Measurements from ENCODE around the gene BDKRB1. TPM values are rescaled to one million over a fixed set of nuclear protein-coding genes. Genes with fewer than 3 reads are reported as not detected.

The BDKRB1 gene
- polyA plus RNA-seq, 3 donors: not detected

- no peak overlapping the region for H3K27ac ChIP-seq (ENCODE audit: low read depth in 1 of 2, low read length in 2 of 2)
- H3K9ac ChIP-seq (ENCODE audit: insufficient read depth, low read length, poor library complexity, severe bottlenecking): no peak overlapping the region
- no peak overlapping the region for H3K27ac Mint-ChIP-seq
- no peak overlapping the region for H3K4me3 ChIP-seq (replicated peaks in 1 of 3; ENCODE audit: low read depth in 2 of 3, low read length in 3 of 3)
- peaks cover 0 to 7% (median 5%) of the 10 kb centered on the region in 3 donors for H3K27me3 Mint-ChIP-seq (ENCODE audit: low read depth in 3 of 3)
- intact Hi-C loops (cut with micrococcal nuclease): no loop called here
- peaks cover 4 to 11% (median 8%) of the 10 kb centered on the region in 7 donors for H3K9me3 Mint-ChIP-seq
- H3K9me3 ChIP-seq (replicated peaks in 1 of 2; ENCODE audit: control insufficient read depth in 1 of 2, insufficient read depth in 1 of 2, low read length in 2 of 2): peaks cover 0 to 10% of the 10 kb centered on the region in 2 donors
- DNase-seq: no peak
- H3K36me3 Mint-ChIP-seq: no peaks in the 10 kb centered on the region
- H3K79me2 ChIP-seq (ENCODE audit: insufficient read depth, low read length): no peaks in the 10 kb centered on the region
- no peaks in the 10 kb centered on the region for H3K4me1 ChIP-seq (ENCODE audit: control insufficient read depth in 1 of 2, insufficient read depth in 2 of 2, low read length in 2 of 2)
- no peak overlapping the region for H2AFZ ChIP-seq (ENCODE audit: insufficient read depth, low read depth, low read length, poor library complexity, severe bottlenecking)
- H3K4me1 Mint-ChIP-seq: no peaks in the 10 kb centered on the region
- no peak for TF ChIP-seq CTCF (IDR thresholded peaks at IDR 0.05)
- H3K27me3 ChIP-seq (ENCODE audit: control insufficient read depth in 2 of 2, insufficient read depth in 2 of 2, low read length in 2 of 2): no peaks in the 10 kb centered on the region
- H4K20me1 ChIP-seq (ENCODE audit: insufficient read depth, low read length): no peaks in the 10 kb centered on the region
- WGBS (ENCODE audit: insufficient coverage): 60% methylated on average over 1 of the region's 4 CpGs
- no peak overlapping the region for H3K4me2 ChIP-seq (replicated peaks; ENCODE audit: extremely low read depth, low read length, poor library complexity, severe bottlenecking)
- H3K36me3 ChIP-seq (replicated peaks in 1 of 2; ENCODE audit: control insufficient read depth in 1 of 2, insufficient read depth in 2 of 2, low read length in 2 of 2): no peaks in the 10 kb centered on the region
- H3K4me3 Mint-ChIP-seq: no peak overlapping the region
These were observed 25.0 kb upstream of the BDKRB1 start for GRCh38 chr14:96231056-96231455.

GRCh38 chr14:96231526-96232130, 24.4 kb upstream of the BDKRB1 start:
- Histone ChIP-seq H3K79me2 (ENCODE audit: insufficient read depth, low read length) (no peaks in the 10 kb centered on the region), H3K27me3 (ENCODE audit: control insufficient read depth in 2 of 2, insufficient read depth in 2 of 2, low read length in 2 of 2) (no peaks in the 10 kb centered on the region), H3K9ac (ENCODE audit: insufficient read depth, low read length, poor library complexity, severe bottlenecking) (no peak overlapping the region), H3K4me2 (replicated peaks; ENCODE audit: extremely low read depth, low read length, poor library complexity, severe bottlenecking) (no peak overlapping the region), H3K36me3 (replicated peaks in 1 of 2; ENCODE audit: control insufficient read depth in 1 of 2, insufficient read depth in 2 of 2, low read length in 2 of 2) (no peaks in the 10 kb centered on the region), H2AFZ (ENCODE audit: insufficient read depth, low read depth, low read length, poor library complexity, severe bottlenecking) (no peak overlapping the region), H3K9me3 (replicated peaks in 1 of 2; ENCODE audit: control insufficient read depth in 1 of 2, insufficient read depth in 1 of 2, low read length in 2 of 2) (peaks cover 0 to 10% of the 10 kb centered on the region in 2 donors), H3K27ac (ENCODE audit: low read depth in 1 of 2, low read length in 2 of 2) (no peak overlapping the region), H4K20me1 (ENCODE audit: insufficient read depth, low read length) (no peaks in the 10 kb centered on the region), H3K4me1 (ENCODE audit: control insufficient read depth in 1 of 2, insufficient read depth in 2 of 2, low read length in 2 of 2) (no peaks in the 10 kb centered on the region), H3K4me3 (replicated peaks in 1 of 3; ENCODE audit: low read depth in 2 of 3, low read length in 3 of 3) (no peak overlapping the region)
- TF ChIP-seq CTCF (IDR thresholded peaks at IDR 0.05): no peak
- H3K36me3 Mint-ChIP-seq: no peaks in the 10 kb centered on the region
- no peaks in the 10 kb centered on the region for H3K4me1 Mint-ChIP-seq
- H3K27ac Mint-ChIP-seq: no peak overlapping the region
- peaks cover 4 to 11% (median 8%) of the 10 kb centered on the region in 7 donors for H3K9me3 Mint-ChIP-seq
- WGBS (ENCODE audit: insufficient coverage): 93% methylated on average over 8 of the region's 12 CpGs
- peaks cover 0 to 7% (median 5%) of the 10 kb centered on the region in 3 donors for H3K27me3 Mint-ChIP-seq (ENCODE audit: low read depth in 3 of 3)
- DNase-seq: no peak
- no peak overlapping the region for H3K4me3 Mint-ChIP-seq
- intact Hi-C loops (cut with micrococcal nuclease): no loop called here
